Fibroblast of pulmonary artery (primary cell): ENCODE results near the gene MBP.

Experiments
- DNase-seq: peaks from one replicate; pipeline ENCODE4 v3.0.0-alpha.2; 2010; ENCODE audit warnings: low read depth
- H3K4me3 ChIP-seq: replicated peaks from 2 replicates; pipeline ENCODE4 v1.5.1; 2011; ENCODE audit warnings: low read depth, mild to moderate bottlenecking, control low read depth, low read length, moderate library complexity
- TF ChIP-seq, protein P1 (sequence below): IDR thresholded peaks from 2 replicates; pipeline ENCODE4 v1.5.1; 2011; ENCODE audit warnings: mild to moderate bottlenecking, control low read depth, low read length, inconsistent platforms; ENCODE audit errors: missing control alignments

Gene MBP

DNA sequence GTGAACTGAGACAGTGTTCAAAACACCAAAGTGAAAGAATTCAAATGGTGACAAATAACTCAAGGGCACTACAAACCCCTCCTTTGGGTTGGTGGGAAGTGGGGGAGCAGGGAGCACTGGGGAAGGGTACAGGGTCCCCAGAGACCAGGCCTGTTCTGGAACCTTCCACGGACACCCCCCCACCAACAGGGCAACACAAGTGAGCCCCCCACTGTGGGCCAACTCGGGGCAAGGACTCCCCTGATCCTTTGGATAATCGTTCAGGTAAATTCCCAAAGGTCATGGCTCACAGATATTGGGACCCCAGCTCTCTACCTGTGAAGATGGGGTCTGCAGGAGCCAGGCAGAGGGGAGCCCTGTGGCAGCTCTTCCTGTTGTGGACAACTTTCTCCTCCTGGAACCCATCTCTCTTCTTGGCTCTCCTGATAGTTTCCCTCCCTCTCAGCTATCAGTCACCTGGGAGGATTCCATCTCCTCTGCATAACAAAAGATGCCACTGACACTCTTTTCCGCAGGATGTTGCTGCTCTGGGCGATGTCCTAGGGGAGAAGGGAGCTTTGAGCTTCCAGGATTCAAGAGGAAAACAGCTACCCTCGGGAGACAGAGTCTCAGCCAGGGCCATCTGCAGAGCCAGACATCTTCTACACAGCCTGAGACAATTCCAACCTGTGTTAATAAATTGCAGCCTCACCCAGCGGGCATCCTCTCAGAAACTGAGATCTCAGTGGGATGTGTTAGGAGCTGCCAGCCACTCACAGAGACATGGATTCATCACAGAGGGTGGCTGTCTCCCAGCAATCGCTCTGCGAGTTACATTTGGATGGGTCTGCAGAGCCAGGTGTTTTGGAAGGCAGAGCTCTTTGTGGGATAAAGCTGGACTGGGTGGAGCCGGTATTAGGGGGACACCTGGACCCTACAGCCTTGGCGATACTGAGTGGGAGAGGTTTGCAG, 35.4 kb downstream of the MBP start:
- no peak overlapping the region for H3K4me3 ChIP-seq
- TF ChIP-seq, protein P1, sequence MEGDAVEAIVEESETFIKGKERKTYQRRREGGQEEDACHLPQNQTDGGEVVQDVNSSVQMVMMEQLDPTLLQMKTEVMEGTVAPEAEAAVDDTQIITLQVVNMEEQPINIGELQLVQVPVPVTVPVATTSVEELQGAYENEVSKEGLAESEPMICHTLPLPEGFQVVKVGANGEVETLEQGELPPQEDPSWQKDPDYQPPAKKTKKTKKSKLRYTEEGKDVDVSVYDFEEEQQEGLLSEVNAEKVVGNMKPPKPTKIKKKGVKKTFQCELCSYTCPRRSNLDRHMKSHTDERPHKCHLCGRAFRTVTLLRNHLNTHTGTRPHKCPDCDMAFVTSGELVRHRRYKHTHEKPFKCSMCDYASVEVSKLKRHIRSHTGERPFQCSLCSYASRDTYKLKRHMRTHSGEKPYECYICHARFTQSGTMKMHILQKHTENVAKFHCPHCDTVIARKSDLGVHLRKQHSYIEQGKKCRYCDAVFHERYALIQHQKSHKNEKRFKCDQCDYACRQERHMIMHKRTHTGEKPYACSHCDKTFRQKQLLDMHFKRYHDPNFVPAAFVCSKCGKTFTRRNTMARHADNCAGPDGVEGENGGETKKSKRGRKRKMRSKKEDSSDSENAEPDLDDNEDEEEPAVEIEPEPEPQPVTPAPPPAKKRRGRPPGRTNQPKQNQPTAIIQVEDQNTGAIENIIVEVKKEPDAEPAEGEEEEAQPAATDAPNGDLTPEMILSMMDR = no peak

GRCh38 chr18:77095391-77096371, 36.9 kb downstream of the MBP start:
- TF ChIP-seq, protein P1 = no peak
- no peak for DNase-seq

More for the DNA sequence above, 35.4 kb downstream of the MBP start:
- DNase-seq = no peak

DNA sequence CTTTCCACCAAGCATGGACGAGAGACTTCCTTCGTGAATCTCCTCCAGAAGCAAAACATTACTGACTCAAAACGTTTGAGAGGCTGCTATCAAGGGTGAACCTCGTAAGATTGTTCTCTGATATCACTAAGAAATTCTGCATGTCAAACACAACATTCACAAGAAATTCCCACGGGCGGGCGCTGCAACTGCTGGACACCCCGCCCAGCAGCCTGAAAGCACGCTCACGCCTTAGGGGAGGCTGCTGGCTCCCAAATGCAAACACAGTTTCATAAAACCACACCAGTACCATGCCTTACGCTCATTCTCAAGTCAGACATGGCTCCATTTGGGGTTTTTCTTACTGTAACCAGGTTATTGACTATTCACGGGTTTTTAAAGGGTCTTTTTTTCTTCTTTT, 39.0 kb downstream of the MBP start:
- H3K4me3 ChIP-seq = no peak overlapping the region
- TF ChIP-seq, protein P1 = no peak
- DNase-seq = no peak

More at GRCh38 chr18:77095391-77096371, 36.9 kb downstream of the MBP start:
- H3K4me3 ChIP-seq = no peak overlapping the region

GRCh38 chr18:77093067-77093430, 39.5 kb downstream of the MBP start:
- H3K4me3 ChIP-seq = no peak overlapping the region
- no peak for DNase-seq
- TF ChIP-seq, protein P1 = no peak

DNA sequence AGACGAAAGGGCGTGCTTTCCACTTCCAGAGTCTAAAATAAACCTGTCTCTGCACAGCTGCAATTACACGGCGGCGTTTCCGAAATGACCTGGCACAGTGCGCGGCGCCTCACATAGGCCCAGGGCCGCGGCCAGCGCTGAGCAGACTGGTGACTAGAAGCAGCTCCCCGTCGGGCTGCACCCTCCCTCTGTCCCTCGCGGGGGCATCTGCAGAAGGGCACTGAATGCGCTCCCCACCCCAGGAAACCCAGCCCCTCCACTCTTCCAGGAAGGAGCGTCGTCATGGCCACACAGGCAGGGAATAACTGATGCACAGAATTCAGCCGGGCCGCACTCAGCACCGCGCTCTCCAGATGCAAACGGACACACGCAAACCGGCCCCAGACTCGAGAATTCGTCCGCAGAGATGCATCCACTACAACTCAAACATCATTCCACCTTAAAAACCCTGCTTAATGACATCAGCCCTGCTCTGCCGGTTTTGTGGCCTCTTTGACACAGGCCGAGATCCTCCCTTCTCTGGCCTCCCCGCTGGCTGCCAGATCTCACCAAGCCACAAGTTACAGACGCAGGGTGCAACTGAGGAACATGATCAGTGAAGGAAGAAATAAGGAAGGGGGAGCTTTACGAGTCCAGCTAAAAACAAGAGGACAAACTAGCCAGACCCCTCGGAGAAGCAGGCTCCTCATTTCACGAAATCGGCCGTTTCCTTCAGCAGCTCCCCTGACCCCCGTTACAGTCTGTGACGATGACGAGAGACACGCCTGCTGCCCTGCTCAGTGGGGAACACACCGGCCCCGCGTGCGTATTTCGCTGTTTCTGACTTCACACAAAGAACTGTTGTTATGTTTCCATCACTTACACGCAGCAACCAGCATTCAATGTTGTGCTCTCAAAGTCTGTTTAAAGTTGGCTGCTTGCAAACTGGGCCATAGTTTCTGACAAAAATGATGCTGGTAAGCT, 40.2 kb downstream of the MBP start:
- TF ChIP-seq, protein P1 = no peak
- H3K4me3 ChIP-seq = no peak overlapping the region
- DNase-seq = no peak

DNA sequence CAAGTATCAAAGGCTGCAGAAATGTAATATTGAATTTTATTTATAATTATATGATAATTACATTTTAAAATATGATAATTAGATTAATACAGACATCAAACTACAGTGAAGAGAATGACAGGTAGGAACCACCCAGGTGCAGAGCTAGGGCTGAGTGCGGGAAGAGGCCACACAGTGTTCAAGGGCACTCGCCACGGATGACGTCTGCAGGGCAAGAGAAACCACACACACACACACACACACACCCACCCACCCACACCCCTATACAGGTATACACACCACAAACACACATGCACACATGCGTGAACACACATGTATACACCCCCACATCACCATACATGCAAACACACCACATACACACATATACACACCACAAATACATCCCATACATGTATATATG, 41.2 kb downstream of the MBP start:
- TF ChIP-seq, protein P1 = no peak
- DNase-seq = no peak
- no peak overlapping the region for H3K4me3 ChIP-seq
